Fibroblast of gingiva (primary cell): ENCODE measurements around the gene C16orf87.

Source experiments
- DNase-seq: peaks from one replicate; pipeline ENCODE4 v3.0.0-alpha.2; 2011; ENCODE audit warnings: low read depth

Gene C16orf87

DNA sequence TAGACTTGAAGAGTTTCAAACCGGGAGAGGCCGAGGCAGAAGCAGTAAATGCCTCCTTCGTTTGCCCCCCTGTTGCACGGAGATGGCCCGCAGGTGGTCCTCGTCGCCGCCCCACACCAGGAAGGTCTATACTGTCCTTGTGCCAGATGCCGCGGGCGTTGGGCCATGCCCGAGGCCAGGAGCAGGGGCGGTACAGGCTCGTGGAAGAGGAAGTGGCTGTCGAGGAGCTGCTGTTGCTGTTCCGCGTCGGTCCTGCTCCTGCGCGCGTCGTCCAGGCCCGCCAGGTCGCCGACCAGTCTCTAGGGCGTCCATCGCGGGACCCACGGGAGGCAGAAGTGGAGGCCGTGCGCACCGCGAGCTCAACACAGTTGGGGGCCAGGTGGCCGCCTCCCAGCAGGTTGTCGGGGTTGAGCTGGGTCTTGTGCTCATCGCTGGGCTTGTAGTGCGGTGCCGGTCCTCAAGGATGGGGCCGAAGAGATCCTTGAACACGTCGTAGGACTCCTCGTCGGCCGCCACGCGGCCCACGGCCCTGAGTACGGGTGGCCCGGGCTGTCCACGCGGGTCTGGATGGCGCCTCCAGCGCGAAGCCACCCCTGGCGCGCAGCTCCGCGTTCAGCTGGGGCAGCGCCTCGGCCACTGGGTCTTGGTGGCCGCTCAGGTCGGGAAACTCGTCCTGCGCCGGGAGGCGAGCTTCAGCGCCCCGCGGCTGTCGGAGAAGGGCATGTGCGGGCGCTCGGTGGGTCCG, 13.1 kb upstream of the C16orf87 start:
- DNase-seq, result no peak

- DNase-seq, result no peak
Observed at GRCh38 chr16:46842192-46842895, 11.4 kb upstream of the C16orf87 start.

DNA sequence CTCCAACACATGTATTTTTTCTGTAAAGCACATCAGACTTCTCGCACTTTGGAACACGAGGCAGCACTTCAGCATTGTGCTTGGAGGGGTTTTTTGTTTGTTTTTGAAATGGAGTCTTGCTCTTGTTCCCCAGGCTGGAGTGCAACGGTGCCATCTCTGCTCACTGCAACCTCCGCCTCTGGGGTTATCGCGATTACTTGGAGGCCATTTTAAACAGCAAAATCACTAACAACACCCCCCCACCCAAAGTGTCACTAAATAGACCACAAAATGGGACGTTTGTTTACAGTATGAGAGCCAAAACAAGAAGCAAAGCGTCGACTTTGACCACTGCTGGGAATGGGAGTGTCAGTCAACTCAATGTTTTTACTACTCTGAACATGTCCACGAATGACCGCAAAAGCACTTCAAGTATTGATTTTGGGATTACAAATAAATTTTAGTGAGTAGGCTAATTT, 9.0 kb upstream of the C16orf87 start:
- DNase-seq, result no peak

- DNase-seq, result no peak
Observed at GRCh38 chr16:46836534-46837530, 5.9 kb upstream of the C16orf87 start.

GRCh38 chr16:46833460-46833800, 2.5 kb upstream of the C16orf87 start:
- peak; percentile 24 for DNase-seq

- no peak for DNase-seq
Observed at GRCh38 chr16:46832757-46833459, 1.9 kb upstream of the C16orf87 start.

GRCh38 chr16:46830417-46830901, 521 bp downstream of the C16orf87 start:
- DNase-seq, result no peak

DNA sequence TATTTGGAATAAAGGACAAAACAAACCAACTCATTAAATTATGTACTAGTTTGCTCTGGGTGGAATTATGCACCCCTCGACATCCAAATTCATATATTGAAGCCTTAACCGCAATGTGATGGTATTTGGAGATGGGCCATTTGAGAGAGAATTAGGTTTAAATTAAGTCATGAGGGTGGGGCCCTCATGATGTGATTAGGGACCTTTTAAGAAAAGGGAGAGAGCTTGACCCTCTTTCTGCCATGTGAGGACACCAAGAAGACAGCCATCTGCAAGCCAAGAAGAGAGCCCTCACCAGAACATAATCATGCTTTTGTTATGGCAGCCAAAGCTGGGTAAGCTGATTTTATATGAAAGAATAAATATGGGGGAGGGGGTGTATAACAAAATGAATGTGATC, 2.0 kb downstream of the C16orf87 start:
- no peak for DNase-seq

DNA sequence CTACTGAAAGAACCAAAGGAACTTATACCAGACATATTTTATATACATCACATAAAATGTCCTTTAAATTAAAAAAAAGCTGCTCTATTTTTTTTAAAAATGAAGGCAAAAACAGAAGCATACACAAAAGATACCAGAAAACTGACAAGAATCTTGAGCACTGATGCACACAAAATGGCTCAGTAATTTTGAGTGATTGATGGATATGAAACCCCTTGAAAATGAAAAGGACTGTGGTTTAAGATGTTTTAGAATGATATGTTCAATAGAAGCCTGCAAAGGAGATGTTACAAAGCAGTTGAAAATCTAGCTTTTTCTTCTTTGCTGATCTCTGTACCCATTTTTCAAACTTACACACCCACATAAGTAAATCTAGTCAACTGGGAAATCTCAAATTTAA, 2.7 kb downstream of the C16orf87 start:
- DNase-seq, result no peak

DNA sequence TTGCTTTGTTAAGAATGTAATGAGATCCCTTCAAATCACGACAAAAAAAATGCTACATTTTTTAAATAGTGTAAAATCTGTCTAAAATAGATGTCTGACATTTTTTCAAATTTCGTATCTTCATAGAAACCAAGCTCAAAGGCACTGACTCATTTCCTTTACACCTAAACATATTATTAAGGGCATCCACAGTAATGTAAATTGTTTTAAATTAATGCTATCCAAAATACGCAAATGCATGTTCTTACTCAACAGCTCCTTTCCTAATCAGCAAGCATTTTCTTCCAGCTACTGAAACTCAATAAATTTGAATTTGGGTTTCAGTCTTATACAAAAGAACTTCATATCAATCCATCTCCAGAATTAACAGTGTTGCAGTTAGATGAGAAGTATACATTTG, 4.3 kb downstream of the C16orf87 start:
- peak; percentile 23 for DNase-seq

GRCh38 chr16:46822270-46822669, 8.7 kb downstream of the C16orf87 start:
- DNase-seq, result no peak

DNA sequence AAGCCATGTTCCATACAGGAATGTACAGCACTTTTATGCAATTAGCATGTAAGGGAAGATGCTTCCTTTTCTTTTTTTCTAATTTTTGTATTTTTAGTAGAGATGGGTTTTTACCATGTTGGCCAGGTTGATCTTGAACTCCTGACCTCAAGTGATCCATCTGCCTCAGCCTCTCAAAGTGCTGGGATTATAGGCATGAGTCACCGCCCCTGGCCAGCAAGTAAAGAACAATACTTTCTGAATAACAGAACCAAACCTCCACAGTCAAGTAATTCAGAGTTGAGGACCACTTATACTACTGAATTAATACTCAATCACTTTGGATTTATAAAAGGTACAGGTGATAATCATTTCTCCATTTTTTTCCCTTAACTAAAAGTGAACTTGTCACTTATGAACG, 13.0 kb downstream of the C16orf87 start:
- no peak for DNase-seq

DNA sequence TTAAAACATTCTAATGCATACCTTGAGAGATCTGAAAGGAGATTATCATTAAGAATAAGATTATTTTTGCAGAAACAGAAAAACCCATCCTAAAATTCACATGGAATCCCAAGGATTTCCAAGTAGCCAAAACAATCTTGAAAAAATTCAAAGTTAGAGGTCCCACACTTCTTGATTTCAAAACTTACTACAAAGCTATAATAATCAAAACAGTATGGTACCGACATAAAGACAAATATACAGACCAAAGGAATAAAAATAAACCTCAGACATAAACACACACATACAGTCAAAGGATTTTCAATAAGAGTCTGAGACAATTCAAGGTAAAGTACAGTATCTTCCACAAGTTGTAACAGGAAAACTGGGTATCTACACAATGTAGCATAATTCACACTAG, 16.2 kb downstream of the C16orf87 start:
- DNase-seq, result no peak

GRCh38 chr16:46813611-46814010, 17.4 kb downstream of the C16orf87 start:
- DNase-seq, result no peak

DNA sequence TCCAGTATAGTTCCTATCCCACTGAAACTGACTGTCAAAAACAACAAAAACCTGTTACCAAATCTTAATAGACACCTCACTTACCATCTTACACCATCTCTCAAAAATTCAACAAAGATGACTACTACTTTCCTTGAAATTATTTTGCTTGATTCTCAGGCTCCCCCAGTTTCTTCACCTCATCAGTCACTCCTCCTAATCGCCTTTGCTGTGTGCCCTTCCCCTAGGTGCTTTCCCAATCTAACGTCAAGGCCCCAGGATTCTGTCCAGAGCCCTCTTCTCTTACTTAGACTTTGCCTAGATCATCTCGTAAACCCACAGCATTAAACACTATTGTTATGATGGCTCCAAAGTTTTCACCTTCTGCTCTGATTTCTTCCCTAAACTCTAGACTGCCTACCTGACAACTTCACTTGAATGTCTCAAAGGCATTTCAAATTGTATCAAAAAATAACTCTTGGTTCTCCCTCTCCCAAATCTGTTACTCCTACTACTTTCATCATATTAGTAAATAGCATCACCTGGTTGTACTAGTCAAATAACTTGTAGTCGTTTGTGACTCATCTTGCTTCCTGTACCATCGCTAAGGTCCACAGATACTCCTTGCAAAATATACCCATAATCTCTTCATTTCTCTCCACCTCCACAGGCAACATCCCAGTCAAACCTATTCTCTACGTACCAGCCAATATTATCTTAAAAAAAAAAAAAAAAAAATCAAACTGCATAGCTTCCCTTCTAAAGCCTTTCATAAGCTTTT, 18.0 kb downstream of the C16orf87 start:
- DNase-seq, result no peak

DNA sequence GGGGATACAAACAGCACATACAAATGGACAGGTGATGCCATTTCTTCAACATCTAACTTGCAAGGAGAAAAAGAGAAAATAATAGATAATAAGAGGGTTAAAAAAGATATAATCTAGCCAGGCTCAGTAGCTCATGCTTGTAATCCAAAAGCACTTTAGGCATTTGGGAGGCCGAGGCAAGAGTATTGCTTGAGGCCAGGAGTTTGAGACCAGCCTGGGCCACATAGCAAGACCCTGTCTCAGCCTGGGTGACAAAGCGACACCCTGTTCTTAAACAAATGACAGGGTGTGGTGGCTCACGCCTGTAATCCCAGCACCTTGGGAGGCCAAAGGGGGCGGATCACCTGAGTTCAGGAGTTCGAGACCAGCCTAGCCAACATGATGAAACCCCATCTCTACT, 19.3 kb downstream of the C16orf87 start:
- DNase-seq, result no peak

DNA sequence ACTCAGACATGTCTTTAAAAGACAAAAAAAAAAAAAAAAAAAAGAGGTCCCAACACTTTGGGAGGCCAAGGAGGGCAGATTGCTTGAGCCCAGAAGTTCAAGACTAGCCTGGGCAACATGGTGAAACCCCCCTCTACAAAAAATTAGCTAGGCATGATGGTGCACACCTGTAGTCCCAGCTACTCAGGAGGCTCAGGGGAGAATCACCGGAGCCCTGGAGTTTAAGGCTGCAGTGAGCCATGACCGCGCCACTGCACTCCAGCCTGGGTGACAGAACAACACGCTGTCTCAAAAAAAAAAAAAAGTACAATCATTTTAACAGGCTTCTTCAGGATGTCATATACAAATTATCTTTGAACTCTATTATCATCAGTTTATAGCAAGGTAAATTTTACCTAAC, 22.0 kb downstream of the C16orf87 start:
- DNase-seq, result no peak

DNA sequence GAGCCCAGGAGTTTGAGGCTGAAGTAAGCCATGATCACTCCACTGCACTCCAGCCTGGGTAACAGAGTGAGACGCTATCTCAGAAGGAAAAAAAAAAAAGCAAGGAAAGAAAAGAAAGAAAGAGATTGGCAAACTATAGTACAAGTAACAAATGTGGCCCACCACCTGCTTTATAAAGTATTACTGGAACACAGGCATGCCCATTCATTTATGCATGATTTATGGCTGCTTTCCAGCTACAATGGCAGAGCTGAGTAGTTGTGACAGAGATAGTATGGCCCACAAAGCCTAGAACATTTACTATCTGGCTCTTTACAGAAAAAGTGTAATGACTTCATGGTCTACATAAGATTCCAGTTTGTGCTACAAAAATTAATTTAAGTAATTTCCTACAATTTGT, 23.6 kb downstream of the C16orf87 start:
- DNase-seq, result no peak

GRCh38 chr16:46803373-46803772, 27.6 kb downstream of the C16orf87 start:
- DNase-seq, result no peak

GRCh38 chr16:46801428-46802049, 29.4 kb downstream of the C16orf87 start:
- no peak for DNase-seq

DNA sequence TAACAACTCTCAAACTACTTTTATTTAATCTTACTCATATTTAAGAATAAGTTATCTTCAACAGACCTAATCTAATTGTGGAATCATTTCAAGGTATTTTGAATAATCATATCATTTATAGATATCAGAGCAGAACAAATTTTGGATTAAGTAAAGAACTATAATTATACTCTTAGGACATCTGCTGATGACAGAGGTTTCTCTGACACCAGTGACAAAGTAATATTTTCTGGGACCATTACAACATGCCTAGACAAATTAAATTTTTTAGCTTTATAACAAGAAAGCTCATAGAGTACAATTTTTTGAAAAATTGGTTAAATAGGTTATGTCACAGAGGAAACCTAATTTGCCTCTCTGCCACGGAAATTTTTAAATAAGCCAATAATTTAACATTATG, 30.5 kb downstream of the C16orf87 start:
- DNase-seq, result no peak
